Panc1 (cell line): ENCODE results near the gene VAPB.

Experiments
- TCF7L2 ChIP-seq: IDR thresholded peaks from 2 replicates; pipeline ENCODE4 v1.6.1; 2011; ENCODE audit warnings: mild to moderate bottlenecking, low read depth, low read length, inconsistent platforms
- TF ChIP-seq, protein P1 (sequence below): fragments of 450-650 bp; IDR thresholded peaks from 2 replicates; pipeline ENCODE4 v1.5.1; 2017; ENCODE audit warnings: mild to moderate bottlenecking

DNA sequence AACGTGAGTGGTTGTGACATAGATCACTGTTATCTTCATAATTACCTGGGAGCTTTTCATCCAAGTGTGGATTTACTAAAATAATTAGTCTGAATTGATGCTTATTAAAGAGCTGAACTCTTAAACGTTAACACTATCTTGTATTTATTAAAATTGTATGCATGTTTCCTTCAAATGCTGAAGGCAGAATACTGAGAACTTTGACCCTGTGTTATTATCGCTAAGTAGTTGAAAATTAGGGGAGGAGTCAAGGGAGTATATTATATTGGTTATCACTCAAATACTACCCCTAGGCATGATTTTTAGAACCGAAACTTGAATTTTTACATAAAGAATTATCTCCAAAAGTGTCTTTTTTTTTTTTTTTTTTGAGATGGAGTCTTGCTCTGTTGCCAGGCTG lies 5.8 kb downstream of the VAPB start:
- TF ChIP-seq, protein P1, sequence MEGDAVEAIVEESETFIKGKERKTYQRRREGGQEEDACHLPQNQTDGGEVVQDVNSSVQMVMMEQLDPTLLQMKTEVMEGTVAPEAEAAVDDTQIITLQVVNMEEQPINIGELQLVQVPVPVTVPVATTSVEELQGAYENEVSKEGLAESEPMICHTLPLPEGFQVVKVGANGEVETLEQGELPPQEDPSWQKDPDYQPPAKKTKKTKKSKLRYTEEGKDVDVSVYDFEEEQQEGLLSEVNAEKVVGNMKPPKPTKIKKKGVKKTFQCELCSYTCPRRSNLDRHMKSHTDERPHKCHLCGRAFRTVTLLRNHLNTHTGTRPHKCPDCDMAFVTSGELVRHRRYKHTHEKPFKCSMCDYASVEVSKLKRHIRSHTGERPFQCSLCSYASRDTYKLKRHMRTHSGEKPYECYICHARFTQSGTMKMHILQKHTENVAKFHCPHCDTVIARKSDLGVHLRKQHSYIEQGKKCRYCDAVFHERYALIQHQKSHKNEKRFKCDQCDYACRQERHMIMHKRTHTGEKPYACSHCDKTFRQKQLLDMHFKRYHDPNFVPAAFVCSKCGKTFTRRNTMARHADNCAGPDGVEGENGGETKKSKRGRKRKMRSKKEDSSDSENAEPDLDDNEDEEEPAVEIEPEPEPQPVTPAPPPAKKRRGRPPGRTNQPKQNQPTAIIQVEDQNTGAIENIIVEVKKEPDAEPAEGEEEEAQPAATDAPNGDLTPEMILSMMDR, result no peak
- TF ChIP-seq TCF7L2, result no peak
